Renal cortical epithelial cell (primary cell): Measurements from ENCODE around the gene CHAC1. TPM values are rescaled to one million over a fixed set of nuclear protein-coding genes. Genes with fewer than 3 reads are reported as not detected.

Experiments used
- DNase-seq: peaks from one replicate; pipeline ENCODE4 v3.0.0-alpha.2; 2011; ENCODE audit warnings: low read depth
- total RNA-seq: library from RNA; depleted of rRNA; stranded (reverse); fragments of >200 nt; gene quantifications from 2 replicates; pipeline ENCODE4 v1.2.3, GENCODE V29; 2014

The CHAC1 gene
- total RNA-seq, 1 donor from 2014 or later: 11.1 TPM

DNA sequence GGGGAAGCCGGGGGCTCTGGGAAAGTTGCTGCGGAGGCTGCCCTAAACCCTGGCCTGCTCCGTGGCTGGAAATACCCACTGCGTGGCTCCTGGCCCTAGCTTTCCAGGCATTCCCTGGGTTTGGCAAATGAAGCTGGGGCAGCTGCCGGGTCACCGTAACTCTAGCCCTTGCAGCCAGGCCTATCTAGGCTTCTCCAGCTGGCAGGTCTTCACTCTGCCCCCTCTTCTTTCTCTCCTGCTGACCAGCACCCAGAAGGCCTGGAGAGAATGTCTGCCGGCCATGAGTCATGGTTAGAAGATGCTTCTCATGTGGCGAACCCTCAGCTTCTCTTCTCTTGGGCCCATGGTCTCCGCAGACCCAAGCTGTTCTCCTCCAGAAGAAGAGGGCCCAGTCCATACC lies 29.7 kb upstream of the CHAC1 start:
- DNase-seq: no peak

DNA sequence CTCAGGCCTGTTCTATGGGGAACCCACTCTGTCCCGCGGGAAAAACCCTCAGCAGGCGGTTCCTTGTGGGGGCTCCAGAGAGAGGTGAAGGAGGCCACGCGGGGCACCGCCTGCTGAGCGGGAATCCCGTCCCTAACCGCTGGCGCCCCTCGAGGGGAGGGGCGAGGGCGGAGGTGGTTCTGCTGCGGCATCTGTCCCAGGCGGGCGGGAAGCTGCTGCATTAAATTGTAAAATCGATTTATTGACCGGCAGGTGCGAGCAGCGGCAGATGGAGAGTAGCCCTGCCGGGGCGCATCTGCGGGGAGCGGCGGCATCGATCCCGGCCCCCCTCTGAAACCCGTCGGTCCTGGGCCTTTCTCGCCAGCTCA lies 27.8 kb upstream of the CHAC1 start:
- DNase-seq: no peak

DNA sequence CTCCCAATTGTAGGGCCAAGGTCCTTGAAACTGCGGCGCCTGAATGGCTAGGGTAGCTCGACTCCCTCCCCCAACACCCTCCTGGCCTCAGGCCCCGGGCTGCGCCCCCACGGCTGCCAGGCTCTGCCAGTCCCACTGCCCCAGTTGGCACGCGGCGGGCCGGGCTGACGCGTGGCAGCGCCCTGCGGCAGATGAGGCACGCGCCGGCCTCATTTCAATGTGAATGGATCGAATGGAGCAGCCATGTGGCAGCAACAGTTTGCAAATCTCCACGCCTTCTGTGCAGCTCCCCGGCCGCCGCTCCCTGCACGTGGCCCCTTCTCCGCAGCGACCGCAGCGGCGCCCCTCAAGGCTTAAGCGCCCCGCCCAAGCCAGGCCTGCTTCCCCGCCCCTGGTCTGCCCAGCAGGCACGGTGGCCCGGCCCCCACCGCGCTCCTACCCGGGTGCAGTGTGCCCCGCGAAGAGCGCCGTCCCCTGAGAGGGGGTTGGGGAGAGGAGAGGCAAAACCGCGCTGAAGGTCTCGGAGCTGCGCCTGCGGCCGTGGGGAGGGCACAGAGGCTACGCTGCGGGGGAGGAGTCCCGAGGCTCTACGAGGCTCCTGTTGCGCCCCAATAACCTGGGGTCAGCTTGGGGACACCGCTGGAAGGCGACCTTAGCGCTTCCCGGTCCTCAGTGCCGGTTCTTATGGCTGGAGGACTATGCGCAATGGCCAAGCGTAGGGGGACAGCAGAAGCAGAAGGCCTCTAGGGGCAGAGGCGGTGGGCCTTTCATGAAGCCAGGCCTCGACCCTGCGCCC lies 27.2 kb upstream of the CHAC1 start:
- DNase-seq: no peak

DNA sequence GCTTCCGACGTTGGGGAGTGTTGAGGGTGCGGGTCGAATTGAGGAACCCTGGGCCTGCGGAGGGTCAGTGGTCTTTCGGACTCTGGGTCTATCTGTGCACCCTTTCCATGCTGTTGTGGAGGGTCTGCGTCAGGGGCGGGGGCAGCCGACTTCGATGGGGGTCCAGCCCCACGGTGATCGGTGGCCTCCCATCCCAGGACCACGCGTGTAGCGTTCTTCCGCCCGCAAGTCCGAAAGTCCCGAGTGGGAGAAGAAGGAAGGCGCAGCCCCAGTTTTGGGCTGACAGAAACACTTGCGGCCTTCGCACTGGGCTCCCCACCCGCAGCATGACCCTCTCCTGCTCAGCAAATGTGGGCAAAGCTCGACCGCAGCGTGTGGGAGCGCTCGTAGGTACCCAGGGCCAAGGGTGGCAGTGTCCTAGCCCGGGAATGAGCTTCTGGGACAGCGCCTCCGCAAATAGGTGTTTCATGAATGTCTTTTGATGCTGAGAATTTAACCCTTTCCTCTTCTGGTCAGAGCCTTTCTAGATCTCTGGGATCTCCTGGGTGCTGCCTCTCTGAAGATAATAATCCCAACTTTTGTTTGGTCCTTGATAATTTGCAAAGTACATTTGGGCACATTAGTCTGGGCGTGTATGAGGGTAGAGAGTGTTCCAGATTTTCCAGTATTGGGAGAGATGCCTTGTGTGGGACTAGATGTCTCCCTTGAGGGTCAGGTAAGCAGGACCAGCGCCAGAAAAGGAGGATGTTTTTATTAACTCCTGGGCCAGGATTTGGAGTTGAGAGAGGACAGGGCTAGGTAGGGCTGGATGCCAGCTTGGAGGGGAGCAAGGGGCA lies 26.4 kb upstream of the CHAC1 start:
- no peak for DNase-seq

DNA sequence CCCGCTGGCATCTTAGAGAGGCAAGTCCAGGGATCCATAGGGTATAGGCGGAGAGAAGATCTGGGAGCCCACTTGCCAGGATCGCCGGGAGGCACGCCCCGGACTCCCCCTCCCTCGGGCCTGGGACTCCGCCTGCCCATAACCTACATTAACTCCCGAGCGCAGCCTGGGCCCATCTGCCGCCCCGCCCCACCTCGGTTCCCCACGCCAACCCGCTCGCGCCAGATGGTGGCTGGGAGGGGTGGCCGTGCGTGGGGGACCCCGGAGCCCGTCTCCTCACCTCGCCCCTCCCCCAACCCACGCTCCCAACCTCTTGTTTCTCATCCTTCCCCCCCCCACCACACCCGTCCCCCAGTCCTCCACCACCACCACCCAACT lies 25.8 kb upstream of the CHAC1 start:
- DNase-seq: no peak

DNA sequence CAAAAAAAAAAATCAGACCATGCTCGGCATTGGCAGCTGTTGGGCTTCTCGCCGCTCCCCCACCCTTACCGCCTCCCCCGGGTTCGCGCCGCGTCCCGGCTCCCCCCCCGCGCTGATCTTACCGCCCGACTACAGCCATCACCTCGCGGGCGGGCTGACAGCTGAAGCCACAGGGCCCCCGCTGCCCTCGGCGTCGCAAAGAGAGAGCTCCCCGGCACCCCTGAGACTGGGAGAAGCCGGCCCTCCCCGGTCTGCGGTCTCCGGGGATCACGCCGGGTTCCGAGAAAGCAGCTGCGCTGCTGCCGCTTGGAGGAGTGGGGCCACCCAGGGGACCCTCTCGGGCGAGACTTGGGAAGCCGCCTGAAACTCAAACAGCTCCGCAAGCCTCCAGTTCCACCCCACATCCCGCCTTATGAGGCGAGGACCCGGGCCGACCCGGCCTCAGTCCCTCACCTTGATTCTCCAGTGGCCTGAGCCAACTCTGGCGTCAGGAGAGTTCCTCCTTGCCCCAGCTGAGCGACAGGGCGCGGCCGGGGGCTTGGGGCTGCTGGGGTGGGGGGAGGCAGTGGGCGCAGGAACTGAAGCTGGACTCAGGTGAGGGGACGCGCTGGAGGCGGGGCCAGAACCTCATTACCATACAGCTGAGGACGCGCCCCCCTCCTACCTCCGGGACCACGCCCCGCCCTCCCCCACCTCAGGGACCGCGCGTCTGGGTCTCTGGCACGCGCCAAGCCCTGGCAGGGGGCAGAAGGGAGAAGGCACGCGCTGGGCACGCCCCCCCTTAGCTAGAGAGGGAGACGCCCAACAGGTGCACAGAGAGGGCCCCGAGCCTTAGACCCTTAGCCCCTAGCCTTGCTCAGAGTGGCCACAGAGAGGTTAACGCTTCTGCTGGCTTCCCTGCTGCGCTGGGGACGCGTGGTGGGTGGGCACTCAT lies 25.1 kb upstream of the CHAC1 start:
- no peak for DNase-seq

DNA sequence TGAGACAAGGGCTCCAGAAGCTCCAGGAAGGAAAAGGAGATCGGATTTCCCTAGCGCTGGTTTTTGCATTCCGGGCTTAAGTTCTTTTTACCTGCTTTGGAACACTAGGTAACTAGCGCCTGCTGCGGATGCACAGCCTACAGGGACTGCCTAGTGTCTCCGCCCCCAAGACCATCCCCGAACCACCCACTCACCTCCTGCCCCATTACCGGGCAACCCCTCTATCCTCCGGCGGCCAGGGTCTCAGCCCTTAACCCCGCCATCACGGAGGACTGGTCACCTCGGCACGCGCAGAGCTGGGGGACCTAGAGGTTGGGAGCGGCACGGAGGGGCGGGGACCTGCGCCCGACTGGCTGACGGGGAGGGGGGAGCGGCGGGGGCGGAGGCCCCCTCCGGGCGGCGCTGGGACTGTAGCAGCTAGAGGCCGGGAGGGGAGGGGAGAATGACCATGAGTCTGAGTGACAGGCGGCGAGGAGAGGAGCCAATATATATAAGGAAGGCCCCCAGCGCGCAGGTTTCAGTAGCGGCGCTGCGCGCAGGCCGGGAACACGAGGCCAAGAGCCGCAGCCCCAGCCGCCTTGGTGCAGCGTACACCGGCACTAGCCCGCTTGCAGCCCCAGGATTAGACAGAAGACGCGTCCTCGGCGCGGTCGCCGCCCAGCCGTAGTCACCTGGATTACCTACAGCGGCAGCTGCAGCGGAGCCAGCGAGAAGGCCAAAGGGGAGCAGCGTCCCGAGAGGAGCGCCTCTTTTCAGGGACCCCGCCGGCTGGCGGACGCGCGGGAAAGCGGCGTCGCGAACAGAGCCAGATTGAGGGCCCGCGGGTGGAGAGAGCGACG lies 24.2 kb upstream of the CHAC1 start, which contains the start of gene DLL4:
DLL4 (plus strand) TSS at position 520 of the 839 bp plus-strand sequence. CDS start 329 bp downstream, outside the sequence.
- no peak for DNase-seq

DNA sequence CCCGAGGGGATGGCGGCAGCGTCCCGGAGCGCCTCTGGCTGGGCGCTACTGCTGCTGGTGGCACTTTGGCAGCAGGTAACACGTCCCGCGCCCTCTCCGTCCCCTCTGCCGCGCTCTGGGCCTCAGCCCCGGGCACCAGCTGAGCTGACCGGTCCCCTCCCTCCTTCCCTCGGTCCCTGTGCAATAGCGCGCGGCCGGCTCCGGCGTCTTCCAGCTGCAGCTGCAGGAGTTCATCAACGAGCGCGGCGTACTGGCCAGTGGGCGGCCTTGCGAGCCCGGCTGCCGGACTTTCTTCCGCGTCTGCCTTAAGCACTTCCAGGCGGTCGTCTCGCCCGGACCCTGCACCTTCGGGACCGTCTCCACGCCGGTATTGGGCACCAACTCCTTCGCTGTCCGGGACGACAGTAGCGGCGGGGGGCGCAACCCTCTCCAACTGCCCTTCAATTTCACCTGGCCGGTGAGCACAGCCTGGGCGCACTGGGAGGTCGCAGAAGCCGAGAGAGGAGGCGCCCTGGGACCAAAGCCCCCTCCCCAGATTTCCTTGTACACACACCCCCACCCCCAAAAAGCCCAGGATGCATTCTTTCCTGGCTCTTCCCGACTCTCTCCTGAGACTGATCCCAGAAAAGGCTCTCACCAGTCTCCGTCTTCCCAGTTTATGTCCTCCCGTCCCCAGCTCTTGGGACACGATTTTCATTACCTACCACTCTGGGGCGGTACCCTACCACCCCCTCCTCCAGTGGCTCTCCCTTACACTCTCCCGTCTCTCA lies 23.4 kb upstream of the CHAC1 start:
- no peak for DNase-seq

DNA sequence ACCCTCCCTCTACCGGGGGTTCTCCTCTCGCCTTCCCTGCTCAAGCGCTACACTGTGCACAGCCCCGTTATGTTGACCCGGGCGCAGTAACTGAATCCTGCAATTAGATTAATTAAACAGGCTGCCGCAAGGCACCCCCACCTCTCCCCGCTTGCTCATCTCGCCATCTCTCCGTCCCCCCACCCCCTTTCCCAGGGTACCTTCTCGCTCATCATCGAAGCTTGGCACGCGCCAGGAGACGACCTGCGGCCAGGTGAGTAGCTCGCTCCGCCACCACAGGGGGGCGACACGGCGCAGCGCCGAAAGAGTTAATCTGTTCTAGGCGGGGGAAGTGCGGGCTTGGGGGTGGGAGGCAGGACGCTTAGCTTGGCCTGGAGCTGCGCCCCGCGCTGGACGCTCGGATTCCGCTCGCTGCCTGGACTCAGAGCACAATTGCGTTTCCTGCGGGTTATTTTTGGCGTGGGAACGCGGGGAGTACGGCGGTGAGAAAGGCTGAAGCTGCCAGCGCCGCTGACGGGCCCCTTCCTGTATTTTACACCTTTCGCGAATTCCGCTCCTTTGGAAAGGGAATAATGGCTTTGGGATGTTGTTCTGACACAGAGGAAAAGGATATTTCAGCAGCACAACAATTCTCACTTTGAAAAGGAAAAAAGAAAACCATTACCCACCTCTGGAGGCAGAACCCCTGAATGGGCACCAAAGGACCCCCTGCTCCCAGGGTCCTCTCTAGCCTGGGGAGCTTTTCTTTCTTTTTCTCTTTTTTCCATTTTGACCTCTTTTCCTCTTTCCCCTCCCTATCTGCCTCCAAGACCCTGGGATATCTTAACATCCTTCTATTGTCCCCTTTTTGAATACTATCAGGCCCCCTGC lies 22.6 kb upstream of the CHAC1 start:
- DNase-seq: no peak

DNA sequence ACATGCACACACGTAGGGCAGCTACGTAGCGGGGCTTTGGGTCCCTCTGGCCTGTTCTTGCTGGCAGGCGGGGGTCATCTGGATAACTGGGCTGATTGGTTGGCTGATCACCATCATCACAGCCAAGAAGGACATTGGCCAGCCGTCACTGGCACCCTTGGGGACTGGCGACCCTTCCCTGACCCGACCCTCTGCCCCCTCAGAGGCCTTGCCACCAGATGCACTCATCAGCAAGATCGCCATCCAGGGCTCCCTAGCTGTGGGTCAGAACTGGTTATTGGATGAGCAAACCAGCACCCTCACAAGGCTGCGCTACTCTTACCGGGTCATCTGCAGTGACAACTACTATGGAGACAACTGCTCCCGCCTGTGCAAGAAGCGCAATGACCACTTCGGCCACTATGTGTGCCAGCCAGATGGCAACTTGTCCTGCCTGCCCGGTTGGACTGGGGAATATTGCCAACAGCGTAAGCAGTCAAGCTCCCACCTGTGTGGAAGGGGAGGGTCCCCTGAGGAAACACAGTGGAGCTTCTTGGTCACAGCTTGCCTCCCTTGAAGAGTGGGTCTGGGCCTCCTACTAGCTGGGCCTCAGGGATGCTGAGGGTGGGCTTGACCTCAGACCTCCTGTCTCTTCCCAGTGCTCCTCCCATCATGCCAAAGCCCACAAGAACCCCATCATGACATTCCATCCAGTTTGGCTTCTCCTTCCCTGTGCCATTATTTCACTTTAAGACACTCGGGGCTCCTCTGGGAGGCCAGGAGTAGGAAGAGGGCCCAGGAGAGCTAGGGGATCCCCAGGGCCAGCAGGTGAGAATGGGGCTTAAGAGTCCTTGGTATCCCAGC lies 21.8 kb upstream of the CHAC1 start:
- DNase-seq: no peak

DNA sequence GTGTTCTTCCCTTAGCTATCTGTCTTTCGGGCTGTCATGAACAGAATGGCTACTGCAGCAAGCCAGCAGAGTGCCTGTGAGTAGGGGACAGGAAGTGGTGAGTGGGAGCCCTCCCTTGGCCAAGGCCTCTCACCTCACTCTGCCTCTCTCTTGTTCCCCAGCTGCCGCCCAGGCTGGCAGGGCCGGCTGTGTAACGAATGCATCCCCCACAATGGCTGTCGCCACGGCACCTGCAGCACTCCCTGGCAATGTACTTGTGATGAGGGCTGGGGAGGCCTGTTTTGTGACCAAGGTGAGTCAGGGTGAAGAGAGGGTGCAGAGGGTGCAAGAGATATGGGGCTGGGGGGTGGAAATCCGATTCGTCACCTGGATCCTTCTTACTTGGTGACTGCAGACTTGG lies 21.1 kb upstream of the CHAC1 start:
- DNase-seq: no peak

DNA sequence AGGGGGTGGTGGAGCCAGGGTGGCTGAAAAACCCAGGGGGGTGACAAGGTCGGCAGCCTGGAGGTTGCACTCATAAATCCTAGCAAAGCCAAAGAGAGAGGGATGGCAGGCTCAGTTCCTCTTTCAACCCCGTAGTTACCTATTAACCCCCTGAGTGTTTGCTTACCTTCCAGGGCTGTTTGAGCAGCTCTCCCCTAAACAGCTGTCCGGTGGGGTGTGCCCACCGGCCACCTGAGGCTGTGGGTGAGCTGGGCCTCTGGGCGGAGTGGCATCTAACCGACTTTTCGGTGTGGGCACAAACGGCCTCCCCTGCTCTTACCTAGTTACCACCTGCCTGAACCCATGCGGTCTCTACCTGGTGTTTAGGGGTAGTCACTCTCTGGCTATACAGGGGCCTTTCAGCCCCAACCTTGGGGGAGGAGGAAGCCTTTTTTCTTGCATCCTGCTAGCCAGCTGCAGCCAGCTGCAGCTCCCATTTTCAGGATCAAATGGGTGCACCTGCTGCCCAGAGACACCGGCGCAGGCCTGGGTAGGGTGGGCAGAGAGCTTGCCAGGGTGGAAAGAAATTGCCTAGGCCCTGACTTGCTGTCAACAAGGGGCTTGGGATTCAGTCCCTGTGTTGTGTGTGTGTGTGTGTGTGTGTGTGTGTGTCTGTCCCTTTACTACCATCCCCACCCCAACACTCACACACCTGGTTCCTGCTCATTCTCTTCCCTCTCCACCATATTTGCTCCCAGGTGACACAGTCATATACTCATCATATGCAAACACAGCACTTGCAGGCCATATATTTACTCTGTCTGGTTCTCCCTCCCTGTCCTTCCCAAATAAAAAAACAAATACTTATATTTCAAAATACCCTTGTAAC lies 20.4 kb upstream of the CHAC1 start:
- no peak for DNase-seq

DNA sequence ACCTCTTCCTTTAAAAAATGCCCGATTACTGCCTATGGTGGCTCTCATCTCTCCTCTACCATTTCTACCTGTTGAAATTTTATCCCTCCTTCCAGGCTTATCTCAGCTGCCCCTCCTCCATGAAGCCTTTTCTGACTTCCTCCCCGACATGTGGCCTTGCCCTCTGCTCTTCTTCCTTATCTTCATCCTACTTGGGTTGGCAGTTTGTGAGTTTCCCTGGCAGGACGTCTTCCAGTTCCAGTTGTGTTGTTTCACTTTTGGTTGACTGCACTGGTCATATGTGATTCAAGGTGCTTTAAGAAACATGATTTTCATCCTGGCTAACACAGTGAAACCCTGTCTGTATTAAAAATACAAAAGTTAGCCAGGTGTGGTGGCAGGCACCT lies 19.8 kb upstream of the CHAC1 start:
- DNase-seq: no peak

DNA sequence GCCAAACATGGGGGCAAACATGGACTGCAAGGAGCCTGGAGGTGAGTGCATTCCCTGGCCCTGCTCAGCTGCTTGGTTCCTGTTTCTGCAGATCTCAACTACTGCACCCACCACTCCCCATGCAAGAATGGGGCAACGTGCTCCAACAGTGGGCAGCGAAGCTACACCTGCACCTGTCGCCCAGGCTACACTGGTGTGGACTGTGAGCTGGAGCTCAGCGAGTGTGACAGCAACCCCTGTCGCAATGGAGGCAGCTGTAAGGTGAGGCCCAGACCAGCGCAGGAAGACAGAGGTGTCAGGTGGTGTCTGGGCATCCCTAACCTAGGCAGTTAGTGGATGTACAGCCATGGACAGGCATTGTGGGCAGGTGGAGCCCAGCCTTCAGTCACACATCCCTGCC lies 18.8 kb upstream of the CHAC1 start:
- DNase-seq: no peak

DNA sequence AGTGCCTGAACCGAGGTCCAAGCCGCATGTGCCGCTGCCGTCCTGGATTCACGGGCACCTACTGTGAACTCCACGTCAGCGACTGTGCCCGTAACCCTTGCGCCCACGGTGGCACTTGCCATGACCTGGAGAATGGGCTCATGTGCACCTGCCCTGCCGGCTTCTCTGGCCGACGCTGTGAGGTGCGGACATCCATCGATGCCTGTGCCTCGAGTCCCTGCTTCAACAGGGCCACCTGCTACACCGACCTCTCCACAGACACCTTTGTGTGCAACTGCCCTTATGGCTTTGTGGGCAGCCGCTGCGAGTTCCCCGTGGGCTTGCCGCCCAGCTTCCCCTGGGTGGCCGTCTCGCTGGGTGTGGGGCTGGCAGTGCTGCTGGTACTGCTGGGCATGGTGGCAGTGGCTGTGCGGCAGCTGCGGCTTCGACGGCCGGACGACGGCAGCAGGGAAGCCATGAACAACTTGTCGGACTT lies 17.0 kb upstream of the CHAC1 start:
- no peak for DNase-seq

DNA sequence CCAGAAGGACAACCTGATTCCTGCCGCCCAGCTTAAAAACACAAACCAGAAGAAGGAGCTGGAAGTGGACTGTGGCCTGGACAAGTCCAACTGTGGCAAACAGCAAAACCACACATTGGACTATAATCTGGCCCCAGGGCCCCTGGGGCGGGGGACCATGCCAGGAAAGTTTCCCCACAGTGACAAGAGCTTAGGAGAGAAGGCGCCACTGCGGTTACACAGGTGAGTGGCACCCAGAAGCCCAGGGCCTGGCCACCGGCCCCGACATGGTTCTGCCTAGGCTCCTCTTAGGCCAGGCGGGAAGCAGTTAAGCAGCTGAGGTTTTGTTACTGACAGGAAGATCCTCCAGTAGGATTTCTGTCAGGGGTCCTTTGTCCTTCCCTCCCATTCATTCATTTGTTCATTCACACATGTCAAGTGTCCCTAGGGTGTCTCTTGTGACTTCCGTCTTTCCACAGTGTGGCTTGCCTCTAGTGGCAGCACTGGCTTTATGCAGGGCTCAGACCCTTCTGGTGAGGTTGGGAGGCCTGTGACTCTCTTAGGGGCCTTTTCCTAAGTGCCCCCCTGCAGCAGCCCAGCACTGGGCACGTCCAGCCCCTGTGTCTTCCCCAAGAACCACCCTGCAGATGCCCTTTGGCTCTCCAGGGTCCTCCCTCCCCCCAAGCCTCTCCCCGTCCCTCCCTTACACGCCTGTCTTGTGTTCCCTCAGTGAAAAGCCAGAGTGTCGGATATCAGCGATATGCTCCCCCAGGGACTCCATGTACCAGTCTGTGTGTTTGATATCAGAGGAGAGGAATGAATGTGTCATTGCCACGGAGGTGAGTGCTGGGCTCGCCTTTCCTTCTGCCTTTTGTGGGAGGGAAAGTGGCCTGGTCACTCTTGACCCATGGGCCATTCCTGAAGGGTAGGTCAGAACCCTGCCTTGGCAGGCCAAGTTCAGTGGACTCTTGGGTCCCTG lies 16.3 kb upstream of the CHAC1 start:
- DNase-seq: no peak
